ENCODE data around the gene OR5AU1. TPM values are rescaled to one million over a fixed set of nuclear protein-coding genes. Genes with fewer than 3 reads are reported as not detected.

The OR5AU1 gene
- total and polyA plus RNA-seq, 2 of the 13 experiments (the other 11 are each of a cell fraction or from before 2014, with no cell fraction given): not detected

DNA sequence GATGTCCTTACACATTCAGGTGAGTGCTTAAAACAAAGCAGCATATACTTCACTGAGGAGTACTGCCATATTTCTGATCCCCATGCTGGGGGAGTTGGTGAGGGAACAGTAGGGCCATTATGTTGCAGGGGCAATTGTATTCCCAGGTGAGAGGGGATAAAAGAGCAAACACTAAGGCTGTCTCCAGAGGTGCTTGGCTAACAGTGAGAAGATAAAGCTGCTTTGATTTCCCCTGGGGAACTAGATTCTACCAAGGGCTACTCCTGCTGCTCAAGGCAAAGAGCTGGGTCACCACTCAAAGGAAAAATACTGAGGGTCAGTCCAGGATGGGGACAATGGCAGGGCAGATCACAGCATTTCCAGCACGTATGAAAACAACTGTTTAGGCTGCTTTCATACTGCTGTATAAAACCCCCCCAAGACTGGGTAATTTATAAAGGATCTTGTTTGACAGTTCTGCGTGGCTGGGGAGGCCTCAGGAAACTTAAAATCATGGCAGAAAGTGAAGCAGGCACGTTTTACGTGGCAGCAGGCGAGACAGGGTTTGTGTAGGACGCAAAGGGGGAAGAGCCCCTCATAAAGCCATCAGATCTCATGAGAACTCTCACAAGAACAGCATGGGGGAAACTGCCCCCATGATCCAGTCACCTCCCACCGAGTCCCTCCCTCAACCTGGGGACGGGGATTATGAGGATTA, 47.8 kb upstream of the OR5AU1 start (continued):
- TF ChIP-seq, protein P1, sequence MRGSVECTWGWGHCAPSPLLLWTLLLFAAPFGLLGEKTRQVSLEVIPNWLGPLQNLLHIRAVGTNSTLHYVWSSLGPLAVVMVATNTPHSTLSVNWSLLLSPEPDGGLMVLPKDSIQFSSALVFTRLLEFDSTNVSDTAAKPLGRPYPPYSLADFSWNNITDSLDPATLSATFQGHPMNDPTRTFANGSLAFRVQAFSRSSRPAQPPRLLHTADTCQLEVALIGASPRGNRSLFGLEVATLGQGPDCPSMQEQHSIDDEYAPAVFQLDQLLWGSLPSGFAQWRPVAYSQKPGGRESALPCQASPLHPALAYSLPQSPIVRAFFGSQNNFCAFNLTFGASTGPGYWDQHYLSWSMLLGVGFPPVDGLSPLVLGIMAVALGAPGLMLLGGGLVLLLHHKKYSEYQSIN (CRISPR knock-in tag; IDR thresholded peaks at IDR 0.05; ENCODE audit: borderline replicate concordance): no peak
- TF ChIP-seq ZNF614 (CRISPR knock-in tag; IDR thresholded peaks at IDR 0.05; ENCODE audit: borderline replicate concordance) (peak; percentile 49; the same call in 1 of the 2 replicates), NR1H2 (CRISPR knock-in tag; IDR thresholded peaks at IDR 0.05; ENCODE audit: borderline replicate concordance, low read depth) (no peak), NFKBIZ (CRISPR knock-in tag; IDR thresholded peaks at IDR 0.05) (0 out of 2 replicates have a peak, but pooled peaks have one; percentile 15), NFIC (IDR thresholded peaks at IDR 0.05; ENCODE audit: low read length) (no peak), ZNF660 (CRISPR knock-in tag; IDR thresholded peaks at IDR 0.05; ENCODE audit: borderline replicate concordance, low read depth) (no peak), SMARCC2 (IDR thresholded peaks at IDR 0.05) (no peak), KAT7 (CRISPR knock-in tag; IDR thresholded peaks at IDR 0.05; ENCODE audit: borderline replicate concordance) (no peak), ZBTB7A (CRISPR knock-in tag; IDR thresholded peaks at IDR 0.05) (no peak), ZNF577 (CRISPR knock-in tag; IDR thresholded peaks at IDR 0.05; ENCODE audit: borderline replicate concordance, low read depth) (no peak), GTF3A (CRISPR knock-in tag; conservative IDR thresholded peaks at IDR 0.05) (no peak), ZNF788 (CRISPR knock-in tag; IDR thresholded peaks at IDR 0.05; ENCODE audit: borderline replicate concordance) (0 out of 2 replicates have a peak, but pooled peaks have one; percentile 36), ZNF33A (CRISPR knock-in tag; IDR thresholded peaks at IDR 0.05; ENCODE audit: borderline replicate concordance) (no peak), FOXM1 (CRISPR knock-in tag; IDR thresholded peaks at IDR 0.05) (no peak; the same call in 1 of the 2 replicates), FOXA3 (CRISPR knock-in tag; IDR thresholded peaks at IDR 0.05) (no peak)
- TF ChIP-seq, protein P2, sequence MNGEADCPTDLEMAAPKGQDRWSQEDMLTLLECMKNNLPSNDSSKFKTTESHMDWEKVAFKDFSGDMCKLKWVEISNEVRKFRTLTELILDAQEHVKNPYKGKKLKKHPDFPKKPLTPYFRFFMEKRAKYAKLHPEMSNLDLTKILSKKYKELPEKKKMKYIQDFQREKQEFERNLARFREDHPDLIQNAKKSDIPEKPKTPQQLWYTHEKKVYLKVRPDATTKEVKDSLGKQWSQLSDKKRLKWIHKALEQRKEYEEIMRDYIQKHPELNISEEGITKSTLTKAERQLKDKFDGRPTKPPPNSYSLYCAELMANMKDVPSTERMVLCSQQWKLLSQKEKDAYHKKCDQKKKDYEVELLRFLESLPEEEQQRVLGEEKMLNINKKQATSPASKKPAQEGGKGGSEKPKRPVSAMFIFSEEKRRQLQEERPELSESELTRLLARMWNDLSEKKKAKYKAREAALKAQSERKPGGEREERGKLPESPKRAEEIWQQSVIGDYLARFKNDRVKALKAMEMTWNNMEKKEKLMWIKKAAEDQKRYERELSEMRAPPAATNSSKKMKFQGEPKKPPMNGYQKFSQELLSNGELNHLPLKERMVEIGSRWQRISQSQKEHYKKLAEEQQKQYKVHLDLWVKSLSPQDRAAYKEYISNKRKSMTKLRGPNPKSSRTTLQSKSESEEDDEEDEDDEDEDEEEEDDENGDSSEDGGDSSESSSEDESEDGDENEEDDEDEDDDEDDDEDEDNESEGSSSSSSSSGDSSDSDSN (CRISPR knock-in tag; IDR thresholded peaks at IDR 0.05): no peak
- TF ChIP-seq, protein P3, sequence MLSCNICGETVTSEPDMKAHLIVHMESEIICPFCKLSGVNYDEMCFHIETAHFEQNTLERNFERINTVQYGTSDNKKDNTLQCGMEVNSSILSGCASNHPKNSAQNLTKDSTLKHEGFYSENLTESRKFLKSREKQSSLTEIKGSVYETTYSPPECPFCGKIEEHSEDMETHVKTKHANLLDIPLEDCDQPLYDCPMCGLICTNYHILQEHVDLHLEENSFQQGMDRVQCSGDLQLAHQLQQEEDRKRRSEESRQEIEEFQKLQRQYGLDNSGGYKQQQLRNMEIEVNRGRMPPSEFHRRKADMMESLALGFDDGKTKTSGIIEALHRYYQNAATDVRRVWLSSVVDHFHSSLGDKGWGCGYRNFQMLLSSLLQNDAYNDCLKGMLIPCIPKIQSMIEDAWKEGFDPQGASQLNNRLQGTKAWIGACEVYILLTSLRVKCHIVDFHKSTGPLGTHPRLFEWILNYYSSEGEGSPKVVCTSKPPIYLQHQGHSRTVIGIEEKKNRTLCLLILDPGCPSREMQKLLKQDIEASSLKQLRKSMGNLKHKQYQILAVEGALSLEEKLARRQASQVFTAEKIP (CRISPR knock-in tag; IDR thresholded peaks at IDR 0.05; ENCODE audit: borderline replicate concordance): no peak
- TF ChIP-seq, protein P4, sequence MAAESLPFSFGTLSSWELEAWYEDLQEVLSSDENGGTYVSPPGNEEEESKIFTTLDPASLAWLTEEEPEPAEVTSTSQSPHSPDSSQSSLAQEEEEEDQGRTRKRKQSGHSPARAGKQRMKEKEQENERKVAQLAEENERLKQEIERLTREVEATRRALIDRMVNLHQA (CRISPR knock-in tag; IDR thresholded peaks at IDR 0.05): no peak
- TF ChIP-seq, protein P5, sequence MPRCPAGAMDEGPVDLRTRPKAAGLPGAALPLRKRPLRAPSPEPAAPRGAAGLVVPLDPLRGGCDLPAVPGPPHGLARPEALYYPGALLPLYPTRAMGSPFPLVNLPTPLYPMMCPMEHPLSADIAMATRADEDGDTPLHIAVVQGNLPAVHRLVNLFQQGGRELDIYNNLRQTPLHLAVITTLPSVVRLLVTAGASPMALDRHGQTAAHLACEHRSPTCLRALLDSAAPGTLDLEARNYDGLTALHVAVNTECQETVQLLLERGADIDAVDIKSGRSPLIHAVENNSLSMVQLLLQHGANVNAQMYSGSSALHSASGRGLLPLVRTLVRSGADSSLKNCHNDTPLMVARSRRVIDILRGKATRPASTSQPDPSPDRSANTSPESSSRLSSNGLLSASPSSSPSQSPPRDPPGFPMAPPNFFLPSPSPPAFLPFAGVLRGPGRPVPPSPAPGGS (CRISPR knock-in tag; IDR thresholded peaks at IDR 0.05): no peak
